Stimulated activated CD4-positive, alpha-beta T cell treated with anti-CD3 and anti-CD28 coated beads, Interleukin-1b, Interleukin-23, amount 100 ng/mL, for 4 hours (primary cell): ENCODE results near the gene NUDT3.
"Not testable (repeated sequence)": the region's sequence is repeated elsewhere in the genome, so short reads cannot be mapped to it uniquely, and the experiment has no call there.

Experiments used
- DNase-seq, 2 donors: peaks; one replicate each; pipeline ENCODE4 v3.0.0-alpha.2; 2020; ENCODE audit warnings: low read depth in 2 of 2

The NUDT3 gene

DNA sequence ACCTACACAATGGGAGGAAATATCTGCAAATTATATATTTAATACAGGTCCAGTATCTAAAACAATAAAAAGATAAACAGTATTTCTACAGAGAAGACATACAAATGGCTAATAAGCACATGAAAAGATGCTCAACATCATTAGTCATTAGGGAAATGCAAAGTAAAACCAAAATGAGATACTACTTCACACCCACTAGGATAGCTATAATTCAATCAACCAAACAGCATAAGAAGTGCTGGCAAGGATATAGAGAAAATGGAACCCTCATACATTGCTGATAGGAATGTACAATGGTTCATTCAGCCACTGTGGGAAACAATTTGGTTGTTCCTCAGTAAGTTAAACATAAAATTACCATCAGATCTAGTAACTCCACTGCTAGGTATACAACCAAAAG, 48.7 kb downstream of the NUDT3 start:
- DNase-seq, result no peak

DNA sequence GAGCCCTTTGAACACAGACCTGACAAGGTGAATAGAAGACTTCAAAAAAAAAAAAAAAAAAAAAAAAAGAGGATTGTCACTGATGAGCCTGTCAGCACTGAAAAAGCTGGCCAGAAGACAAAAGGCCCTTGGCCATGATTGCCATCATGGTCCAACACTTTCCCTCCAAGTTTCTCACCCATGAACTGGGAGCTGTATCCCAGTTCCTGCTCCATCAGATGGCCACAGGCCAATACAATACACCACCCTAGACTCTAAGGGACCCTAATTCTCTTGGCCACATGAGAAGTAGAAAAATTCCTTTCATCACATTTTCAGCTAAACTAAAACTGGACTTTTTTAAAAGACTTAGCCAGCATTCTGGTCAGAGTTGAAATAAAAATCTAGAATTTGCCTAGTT, 50.2 kb downstream of the NUDT3 start:
- DNase-seq, result no peak

DNA sequence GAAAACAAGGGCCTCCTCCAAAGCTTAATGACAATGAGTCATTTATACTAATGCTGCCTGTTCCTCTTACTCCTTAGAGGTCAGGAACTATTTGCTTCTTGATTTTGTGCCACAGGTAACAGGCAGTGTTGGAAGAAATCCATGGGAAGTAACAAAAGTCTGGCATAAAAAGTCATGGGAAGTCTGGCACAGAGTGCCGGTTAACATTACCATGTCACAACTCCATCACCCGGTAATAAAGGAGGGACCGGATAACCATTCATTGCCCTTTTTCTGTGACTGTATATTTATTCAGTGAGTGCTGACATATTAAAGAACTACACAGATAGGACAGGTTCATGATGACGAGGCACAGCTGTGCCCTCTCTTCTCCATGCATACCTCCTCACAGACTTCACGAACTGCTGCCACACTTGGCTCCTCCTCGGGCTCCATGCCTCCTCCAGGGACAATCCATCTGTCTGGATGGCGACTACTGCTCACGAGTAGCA, 50.9 kb downstream of the NUDT3 start:
- DNase-seq, result no peak

DNA sequence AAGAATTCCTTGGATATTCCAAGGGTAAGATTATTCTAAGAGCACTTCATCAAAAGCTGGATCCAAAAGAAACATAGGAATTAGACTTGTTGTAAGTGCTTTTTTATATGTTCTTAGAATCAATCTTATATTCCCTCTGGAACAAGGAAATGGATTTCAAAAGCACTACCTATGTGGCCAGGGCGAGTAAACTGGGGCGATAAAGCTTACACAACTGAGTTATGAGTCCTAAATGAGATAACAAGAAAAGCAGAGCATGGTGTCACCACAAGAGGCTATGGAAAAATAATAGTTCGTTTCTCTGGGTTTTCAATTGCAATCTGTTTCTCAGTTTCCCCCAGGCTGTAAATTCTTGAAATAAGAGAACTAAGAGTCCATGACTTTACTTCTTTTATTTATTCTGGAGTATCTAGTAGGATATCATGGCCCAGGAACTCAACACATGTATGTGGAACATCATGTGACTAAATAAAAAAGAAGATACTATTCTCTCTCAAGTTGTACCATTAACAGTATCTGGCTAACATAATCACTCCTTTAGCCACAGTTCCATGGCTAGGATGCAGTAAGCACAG, 51.5 kb downstream of the NUDT3 start:
- DNase-seq, result no peak

DNA sequence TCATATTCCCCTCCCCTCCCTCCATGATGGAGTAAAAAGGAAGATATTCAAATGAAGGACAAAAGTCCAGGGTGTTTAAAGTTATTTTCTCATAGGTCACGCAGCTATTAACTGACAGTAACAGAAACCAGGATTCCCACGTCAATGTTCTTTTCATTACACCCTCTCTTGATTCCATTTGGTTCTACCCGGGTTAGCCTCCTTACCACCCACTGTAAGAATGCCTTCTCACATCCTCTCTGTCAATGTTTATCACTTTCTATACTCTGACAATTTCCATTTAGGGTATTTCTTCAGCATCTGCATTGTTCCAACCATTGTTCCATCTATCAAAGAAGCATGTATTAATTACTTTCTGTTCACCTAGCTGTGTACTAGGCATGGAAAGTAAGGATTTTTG, 52.1 kb downstream of the NUDT3 start:
- DNase-seq, result no peak

DNA sequence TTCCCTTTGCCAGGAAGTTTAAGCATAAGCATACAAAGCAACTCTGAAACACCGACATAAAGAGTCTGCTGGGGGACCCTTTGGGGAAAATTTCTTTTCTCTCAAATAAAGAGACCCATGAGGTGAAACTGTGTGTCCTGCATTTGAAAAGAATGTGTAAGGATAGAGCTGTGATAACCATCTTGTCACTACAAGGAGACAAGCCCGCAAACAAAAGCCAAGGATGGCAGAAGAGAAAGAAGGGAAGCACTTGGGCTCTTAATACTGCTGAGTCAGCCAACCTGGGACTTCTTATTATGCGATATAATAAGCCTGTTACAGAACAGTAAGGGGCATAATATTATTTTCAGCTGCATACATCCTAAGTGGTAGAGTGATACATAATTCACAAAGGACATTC, 52.5 kb downstream of the NUDT3 start:
- DNase-seq, result no peak

DNA sequence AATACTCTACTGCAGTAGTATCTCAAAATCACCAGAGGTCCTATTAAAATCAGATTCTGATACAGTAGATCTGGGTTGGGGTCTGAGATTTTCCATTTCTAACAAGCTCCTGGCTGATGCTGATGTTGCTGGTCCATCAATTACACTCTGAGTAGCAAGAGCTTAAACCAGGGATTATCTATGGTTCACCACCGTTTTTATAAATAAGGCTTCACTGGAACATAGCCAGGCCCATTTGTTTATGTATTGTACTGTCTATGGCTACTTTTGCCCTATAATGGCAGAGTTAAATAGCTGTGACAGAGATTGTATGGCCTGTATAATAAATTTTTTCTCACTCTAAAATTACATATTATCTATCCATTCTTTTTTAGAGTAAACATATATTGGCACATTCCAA, 53.0 kb downstream of the NUDT3 start:
- no peak for DNase-seq

DNA sequence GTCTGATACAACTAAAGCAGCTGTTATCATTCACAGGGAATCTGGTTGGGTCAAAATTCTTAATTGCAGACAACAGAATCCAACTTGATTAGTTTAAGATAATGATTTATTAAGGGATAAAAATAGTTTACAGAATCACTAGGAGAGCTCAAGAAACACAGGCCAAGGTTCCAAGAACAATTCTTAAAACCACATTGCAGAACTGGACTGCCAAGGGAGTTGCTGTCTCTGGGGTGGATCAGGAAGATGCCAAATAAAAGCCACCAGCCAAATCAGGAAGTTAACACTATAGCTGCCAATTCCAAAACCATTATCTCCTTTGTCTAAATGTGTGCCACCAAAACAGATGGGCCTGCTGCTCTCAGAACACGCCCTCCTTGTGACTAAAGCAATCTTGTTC, 53.7 kb downstream of the NUDT3 start:
- no peak for DNase-seq

DNA sequence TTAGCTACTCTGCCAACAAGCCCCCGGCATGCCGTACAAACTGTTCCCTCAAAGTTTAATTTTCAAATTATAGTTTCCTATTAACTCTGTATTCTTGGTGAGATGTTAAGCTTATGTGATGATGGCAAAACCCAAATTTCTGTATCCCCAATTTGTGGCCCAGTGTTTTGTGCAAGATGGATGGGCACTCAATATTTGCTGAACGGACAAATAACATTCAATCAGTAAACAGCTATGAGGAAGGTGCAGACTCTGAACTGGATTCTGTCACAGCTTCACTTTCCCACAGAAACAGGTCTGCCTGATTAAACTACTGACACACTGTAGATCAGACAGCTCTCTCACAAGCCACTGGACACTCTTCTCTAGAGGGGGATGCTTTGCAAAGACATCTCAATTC, 54.1 kb downstream of the NUDT3 start:
- DNase-seq, result no peak

DNA sequence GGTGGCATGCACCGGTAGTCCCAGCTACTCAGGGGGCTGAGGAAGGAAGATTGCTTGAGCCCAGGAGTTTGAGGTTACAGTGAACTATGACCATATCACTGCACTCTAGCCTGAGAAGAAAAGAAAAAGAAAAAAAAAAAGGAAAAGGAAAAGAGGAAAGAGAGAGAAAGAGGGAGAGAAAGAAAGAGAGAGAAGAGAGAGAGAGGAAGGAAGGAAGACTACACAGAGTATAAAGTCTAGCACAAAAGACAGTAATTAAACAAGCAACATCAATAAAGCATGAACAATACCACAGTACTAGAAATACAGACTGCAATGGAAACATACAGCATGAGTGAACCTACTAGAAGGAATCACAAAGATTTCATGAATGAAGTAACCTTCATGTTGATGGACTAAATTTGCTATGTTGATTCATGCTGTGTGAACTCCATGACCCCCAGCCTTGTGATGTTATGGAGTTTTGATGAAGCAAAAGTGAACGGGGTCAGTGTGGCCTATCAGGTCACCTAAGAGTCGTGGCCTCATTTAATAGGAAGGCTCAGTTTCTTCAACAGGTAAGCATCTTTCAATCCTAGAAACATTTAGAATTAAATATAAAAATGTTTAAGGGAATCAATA, 57.6 kb downstream of the NUDT3 start:
- no peak for DNase-seq

DNA sequence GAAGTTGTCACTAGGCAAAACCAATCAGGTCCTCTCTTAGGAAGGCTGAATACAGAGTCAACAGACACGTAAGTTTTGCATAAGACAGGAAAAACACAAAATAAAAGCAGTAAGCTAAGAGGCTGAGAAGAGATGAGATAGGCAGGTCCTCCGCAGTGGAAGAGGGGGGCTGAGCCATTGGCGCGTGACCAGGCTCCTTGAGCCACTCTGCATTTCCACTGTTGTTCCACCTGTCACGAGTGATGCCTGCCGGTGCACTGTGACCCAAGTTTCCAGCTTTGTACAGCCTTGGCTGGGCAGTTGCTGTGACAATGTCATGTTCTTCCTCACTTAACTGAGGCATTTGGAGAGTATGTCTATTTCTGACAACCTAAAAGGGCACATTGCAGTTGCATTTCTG, 58.6 kb downstream of the NUDT3 start:
- no peak for DNase-seq

DNA sequence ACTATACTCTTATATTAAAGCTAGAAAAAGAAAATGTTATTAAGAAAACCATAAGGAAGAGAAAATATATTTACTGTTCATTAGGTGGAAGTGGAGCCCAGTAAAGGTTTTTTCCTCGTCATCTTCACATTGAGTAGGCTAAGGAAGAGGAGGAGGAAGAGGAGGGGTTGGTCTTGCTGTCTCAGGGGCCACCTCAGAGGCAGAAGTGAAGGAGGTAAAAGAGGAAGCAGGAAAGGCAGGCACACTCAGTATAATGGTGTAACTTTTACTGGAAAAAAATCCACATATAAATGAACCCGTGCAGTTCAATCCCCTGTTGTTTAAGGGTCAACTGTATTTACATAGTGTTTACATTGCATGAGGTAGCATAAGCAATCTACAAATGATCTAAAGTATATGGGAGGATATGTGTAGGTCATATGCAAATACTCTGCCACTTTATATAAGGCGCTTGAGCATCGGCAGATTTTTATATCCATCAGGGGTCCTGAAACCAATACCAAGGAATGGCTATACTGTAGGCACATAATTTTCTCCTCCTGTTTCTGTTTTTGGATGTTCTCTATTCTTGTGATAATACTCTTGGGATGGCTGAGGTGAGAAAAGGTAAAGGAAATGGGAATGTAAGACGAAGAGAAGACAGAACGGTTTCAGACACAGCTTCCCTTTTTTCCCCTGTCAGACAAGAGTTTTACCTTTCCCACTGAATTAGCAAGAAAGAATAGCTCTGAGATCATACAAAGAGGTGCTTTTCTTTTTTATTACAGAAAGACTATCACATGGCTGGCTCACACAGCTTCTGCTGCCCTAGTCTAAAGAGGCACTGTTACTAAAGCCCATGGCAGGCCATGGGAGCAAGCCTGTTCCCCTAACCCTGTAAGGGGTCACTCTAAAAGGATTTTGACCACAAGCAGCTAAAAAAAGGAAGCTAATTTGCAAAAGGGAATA, 59.9 kb downstream of the NUDT3 start:
- no peak for DNase-seq

DNA sequence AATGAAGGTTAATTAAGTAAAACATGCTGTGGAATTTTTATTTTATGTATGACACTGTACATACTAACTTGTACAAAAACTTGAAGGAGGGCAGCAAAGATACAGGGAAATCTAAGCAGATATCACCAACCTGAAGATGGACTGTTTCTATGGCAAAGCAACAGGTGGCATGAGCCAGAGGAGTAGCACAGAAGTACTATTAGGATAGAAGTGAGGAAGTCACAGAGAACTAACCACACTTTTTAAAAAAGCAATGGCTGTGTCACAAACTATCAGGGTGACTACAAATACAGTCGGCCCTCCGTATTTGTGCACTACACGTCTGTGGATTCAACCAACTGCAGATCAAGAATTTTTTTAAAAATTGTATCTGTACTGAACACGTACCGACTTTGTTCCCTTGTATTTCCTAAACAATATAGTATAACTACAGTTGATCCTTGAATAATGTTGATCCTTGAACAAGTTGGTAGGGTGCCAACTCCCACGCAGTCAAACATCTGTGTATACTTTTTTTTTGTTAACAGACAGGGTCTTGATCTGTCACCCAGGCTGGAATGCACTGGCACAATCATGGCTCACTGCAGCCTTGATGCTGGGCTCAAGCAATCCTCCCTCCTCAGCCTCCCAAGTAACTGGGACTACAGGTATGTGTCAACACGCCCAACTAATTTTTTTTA, 61.0 kb downstream of the NUDT3 start:
- DNase-seq, result no peak

DNA sequence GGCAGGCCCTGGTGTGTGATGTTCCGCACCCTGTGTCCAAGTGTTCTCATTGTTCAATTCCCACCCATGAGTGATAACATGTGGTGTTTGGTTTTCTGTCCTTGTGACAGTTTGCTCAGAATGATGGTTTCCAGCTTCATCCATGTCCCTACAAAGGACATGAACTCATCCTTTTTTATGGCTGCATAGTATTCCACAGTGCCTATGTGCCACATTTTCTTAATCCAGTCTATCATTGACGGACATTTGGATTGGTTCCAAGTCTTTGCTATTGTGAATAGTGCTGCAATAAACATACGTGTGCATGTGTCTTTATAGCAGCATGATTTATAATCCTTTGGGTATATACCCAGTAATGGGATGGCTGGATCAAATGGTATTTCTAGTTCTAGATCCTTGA, 62.7 kb downstream of the NUDT3 start:
- not testable (repeated sequence) for DNase-seq

DNA sequence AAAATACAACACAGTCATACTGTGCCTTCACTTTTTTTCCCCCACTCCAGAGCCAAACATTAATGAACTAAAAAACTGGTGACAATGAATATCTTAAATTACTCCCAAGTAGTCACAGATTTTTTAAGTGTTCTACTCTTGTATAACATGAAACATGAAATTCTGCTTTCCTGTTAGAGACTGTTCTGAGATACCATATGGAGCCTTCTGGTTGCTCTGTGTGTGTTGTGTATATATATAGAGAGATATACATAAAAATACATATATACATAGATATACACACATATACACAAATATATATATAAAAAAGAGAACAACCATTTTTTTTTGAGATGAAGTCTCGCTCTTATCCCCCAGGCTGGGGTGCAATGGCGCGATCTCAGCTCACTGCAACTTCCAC, 63.5 kb downstream of the NUDT3 start:
- DNase-seq, result no peak

DNA sequence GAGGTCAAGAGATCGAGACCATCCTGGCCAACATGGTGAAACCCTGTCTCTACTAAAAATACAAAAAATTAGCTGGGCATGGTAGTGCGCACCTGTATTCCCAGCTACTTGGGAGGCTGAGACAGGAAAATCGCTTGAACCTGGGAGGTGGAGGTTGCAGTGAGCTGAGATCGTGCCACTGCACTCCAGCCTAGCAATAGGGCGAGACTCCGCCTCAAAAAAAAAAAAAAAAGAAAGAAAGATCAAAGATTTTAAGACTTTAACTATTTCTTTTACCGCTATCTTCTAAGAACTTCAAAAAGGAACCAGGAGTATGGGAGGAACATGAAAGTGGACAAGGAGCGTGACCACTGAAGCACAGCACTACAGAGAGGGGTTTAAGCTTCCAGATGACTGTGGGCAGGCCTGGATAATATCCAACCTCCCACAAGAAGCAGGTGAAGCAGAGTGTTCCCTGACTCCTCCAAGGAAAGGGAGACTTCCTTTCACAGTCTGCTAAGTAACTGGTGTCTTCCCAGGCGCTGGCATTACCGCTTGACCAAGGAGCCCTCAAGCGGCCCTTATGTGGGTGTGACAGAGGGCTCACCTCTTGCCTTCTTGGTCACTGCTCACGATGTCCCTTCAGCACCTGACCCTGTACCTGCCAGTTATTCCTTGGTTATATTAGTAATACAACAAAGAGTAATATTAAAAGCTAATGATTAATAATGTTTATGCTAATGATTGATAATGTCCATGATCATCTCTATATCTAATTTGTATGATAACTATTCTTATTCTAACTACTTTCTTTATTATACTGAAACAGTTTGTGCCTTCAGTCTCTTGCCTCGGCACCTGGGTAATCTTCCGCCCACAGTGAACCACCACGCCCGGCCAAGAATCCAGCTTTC, 64.9 kb downstream of the NUDT3 start:
- DNase-seq, result not testable (repeated sequence)

DNA sequence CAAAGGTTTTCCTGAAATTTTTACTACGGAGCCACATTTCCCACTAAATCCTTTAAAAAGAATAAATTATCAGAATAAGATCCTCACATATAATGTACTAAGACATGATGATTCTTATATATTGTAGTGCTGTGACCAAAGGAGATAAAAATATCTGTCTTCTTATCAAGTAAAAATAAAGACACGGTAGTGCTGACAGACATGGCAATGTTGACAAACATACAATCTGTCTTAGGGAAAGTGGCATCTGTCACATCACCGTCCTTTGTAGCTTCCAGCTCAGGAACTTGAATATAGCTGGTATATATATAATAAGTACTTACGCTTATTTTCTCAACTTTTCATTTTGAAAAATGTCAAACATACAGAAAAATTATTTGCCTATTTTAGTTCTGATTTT, 66.8 kb downstream of the NUDT3 start:
- no peak for DNase-seq

DNA sequence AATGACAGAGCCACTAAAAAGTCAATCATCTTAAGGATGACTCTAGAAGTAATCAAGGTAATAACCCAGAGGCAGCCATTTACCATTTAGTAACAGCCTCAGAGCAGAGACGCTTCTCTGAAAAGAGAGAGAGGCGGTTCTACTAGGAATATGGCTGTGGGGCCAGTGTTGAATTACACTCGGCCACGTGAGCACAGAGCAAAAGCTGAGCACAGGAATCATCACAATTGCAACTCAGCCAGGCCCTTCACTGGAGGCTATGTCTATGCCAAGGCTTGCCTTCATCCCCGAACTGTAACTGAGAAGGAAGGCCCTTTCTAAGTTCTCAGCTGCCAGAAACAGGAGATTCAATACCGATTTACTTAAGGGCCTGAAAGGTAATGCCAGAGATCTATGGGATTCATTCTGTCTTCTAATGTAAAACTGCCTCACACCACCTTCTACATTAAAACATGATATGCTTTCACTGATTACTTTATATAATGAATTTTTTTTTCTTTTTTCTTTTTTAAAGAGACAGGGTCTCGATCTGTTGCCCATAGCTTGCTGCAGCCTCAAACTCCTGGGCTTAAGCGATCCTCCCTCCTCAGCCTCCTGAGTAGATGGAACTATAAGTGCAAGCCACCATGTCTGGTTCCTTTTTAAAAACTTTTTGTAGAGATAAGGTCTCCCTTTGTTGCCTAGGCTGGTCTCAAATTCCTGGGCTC, 67.6 kb downstream of the NUDT3 start:
- no peak for DNase-seq

DNA sequence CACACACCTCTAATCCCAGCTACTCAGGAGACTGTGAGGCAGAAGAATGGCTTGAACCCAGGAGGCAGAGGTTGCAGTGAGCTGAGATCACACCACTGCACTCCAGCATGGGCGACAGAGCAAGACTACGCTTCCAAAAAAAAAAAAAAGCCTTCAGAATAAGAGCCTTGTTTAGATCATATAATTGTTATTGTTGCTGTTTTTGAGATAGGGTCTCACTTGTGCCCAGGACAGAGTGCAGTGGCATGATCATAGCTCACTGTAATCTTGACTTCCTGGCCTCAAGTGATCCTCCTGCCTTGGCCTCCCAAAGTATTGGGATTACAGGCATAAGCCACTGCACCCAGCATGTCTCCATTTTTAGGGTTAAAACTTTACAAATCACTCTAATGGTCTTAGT, 68.2 kb downstream of the NUDT3 start:
- not testable (repeated sequence) for DNase-seq

DNA sequence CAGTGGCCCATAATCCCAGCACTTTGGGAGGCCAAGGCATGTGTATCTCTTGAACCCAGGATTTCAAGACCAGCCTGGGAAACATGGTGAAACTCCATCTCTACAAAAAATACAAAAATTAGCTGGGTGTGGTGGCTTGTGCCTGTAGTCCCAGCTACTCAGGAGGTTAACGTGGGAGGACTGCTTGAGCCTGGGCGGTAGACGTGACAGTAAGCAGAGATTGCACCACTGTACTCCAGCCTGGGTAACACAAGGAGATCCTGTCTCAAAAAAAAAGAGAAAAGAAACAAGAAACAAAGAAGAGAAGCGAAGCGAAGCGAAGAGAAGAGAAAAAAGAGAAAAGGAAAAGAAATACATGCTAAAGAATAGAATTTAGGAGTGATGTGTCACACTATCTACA, 69.2 kb downstream of the NUDT3 start:
- DNase-seq, result no peak

DNA sequence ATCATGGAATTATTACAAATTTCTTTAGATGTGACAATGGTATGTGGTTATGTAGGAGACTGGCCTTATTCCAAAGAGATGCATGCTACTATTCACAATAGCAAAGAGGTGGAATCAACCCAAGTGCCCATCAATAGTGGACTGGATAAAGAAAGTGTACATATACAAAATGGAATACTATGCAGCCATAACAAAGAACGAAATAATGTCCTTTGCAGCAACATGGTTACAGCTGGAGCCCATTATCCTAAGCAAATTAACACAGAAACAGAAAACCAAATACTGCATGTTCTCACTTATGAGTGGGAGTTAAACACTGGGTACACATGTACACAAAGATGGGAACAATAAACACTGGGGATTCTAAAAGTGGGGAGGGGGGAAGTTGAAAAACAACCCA, 69.7 kb downstream of the NUDT3 start:
- DNase-seq, result no peak
